ENCODE results near the gene TDG.

- no peak for TF ChIP-seq POLR2AphosphoS5 (IDR thresholded peaks at IDR 0.05)
- TF ChIP-seq EP300 (IDR thresholded peaks at IDR 0.05), result no peak
These were observed 40.7 kb upstream of the TDG start for GRCh38 chr12:103924761-103925641.

Measured in suprapubic skin (tissue), 4 donors.